H1 (cell line): ENCODE data around the gene CAPN8. TPM values are rescaled to one million over a fixed set of nuclear protein-coding genes. Genes with fewer than 3 reads are reported as not detected.

Experiments used
- CTCF ChIA-PET: fragments of 300-600 bp; sonication (Branson Sonifier 250); formaldehyde crosslinking; loops from one replicate; lab custom pipeline; 2021; ENCODE audit not compliant: partially characterized antibody; lab: Charles Lee
- POLR2A ChIA-PET: fragments of 300-600 bp; sonication (Branson Sonifier 250); formaldehyde crosslinking; loops from one replicate; lab custom pipeline; 2021; ENCODE audit warnings: inconsistent platforms; ENCODE audit not compliant: partially characterized antibody; lab: Charles Lee
- DNase-seq, 2 experiments: peaks; one replicate each; pipeline versions ENCODE4 v3.0.0 to v3.0.0-alpha.2; 2010 to 2022; ENCODE audit warnings: low spot score in 2 of 2, low read depth in 1 of 2, mixed read lengths in 1 of 2
- FAIRE-seq: peaks from 2 replicates; lab custom pipeline; 2011; peaks lifted over from hg19 to GRCh38; lab: Jason Lieb, UNC
- H2AFZ ChIP-seq: 2 replicates; pipeline ENCODE4 v1.8.1; 2012; ENCODE audit warnings: low read length, inconsistent platforms
- H2AK5ac ChIP-seq: 2 replicates; pipeline ENCODE4 v1.6.1; 2013; ENCODE audit warnings: low read depth, low read length
- H2BK120ac ChIP-seq: replicated peaks from 2 replicates; pipeline ENCODE3; 2013; ENCODE audit warnings: low read depth, low read length, inconsistent platforms
- H2BK12ac ChIP-seq: 2 replicates; pipeline ENCODE4 v1.6.1; 2013; ENCODE audit warnings: low read depth, low read length
- H2BK15ac ChIP-seq: 2 replicates; pipeline ENCODE4 v1.6.1; 2013; ENCODE audit warnings: low read length
- H2BK20ac ChIP-seq: 2 replicates; pipeline ENCODE4 v1.6.1; 2013; ENCODE audit warnings: low read length
- H2BK5ac ChIP-seq: 2 replicates; pipeline ENCODE4 v1.6.1; 2013; ENCODE audit warnings: low read depth, low read length
- H3K14ac ChIP-seq: 2 replicates; pipeline ENCODE4 v1.6.1; 2013; ENCODE audit warnings: inconsistent platforms; ENCODE audit not compliant: insufficient read length
- H3K18ac ChIP-seq: 2 replicates; pipeline ENCODE4 v1.6.1; 2013; ENCODE audit warnings: low read length; ENCODE audit errors: extremely low read depth
- H3K23ac ChIP-seq: 2 replicates; pipeline ENCODE4 v1.6.1; 2013; ENCODE audit warnings: inconsistent platforms; ENCODE audit not compliant: insufficient read length
- H3K23me2 ChIP-seq: 2 replicates; pipeline ENCODE4 v1.6.1; 2013; ENCODE audit warnings: low read depth, low read length
- H3K27ac ChIP-seq: 2 replicates; pipeline ENCODE4 v1.6.1; 2011; ENCODE audit warnings: low read depth, low read length, inconsistent platforms
- H3K27me3 ChIP-seq, 4 experiments: replicated peaks in 1 of 4; 1 replicate in 1 of 4; 2 replicates in 3 of 4; pipeline versions ENCODE4 v1.6.1 to v1.8.1; 2011 to 2013; ENCODE audit warnings: low read length in 3 of 4, mild to moderate bottlenecking in 3 of 4, inconsistent platforms in 2 of 4, mixed read lengths in 2 of 4, moderate library complexity in 1 of 4; ENCODE audit not compliant: control insufficient read depth in 3 of 4, insufficient read depth in 3 of 4; ENCODE audit errors: extremely low read depth in 1 of 4
- H3K36me3 ChIP-seq, 4 experiments: 2 replicates each; pipeline versions ENCODE4 v1.6.1 to v1.8.1; 2011 to 2013; ENCODE audit warnings: mild to moderate bottlenecking in 4 of 4, low read length in 3 of 4, moderate library complexity in 2 of 4, control low read depth in 1 of 4, inconsistent platforms in 1 of 4; ENCODE audit not compliant: insufficient read depth in 4 of 4, control insufficient read depth in 2 of 4
- H3K4ac ChIP-seq: replicated peaks from 2 replicates; pipeline ENCODE3; 2013; ENCODE audit warnings: low read length, low read depth, mixed read lengths, inconsistent platforms; ENCODE audit not compliant: insufficient read length
- H3K4me1 ChIP-seq, 4 experiments: replicated peaks in 1 of 4; 1 replicate in 1 of 4; 2 replicates in 3 of 4; pipeline versions ENCODE4 v1.6.1 to v1.8.1; 2011 to 2013; ENCODE audit warnings: low read length in 3 of 4, inconsistent platforms in 2 of 4, mixed read lengths in 1 of 4; ENCODE audit not compliant: insufficient read depth in 4 of 4, control insufficient read depth in 3 of 4
- H3K4me2 ChIP-seq, 2 experiments: 2 replicates each; pipeline versions ENCODE4 v1.6.1 to v1.8.1; 2011 to 2013; ENCODE audit warnings: low read depth in 2 of 2, low read length in 2 of 2, control low read depth in 1 of 2, inconsistent platforms in 1 of 2, mild to moderate bottlenecking in 1 of 2; ENCODE audit not compliant: insufficient read depth in 1 of 2
- H3K4me3 ChIP-seq, 4 experiments: fragments of 200-600, 300-600 bp in 1 of 4; sonication (generic), shearing (Covaris generic), sonication (Bioruptor Twin) in 1 of 4; 2 replicates each; pipeline versions ENCODE4 v1.5.1 to v1.8.1; 2011 to 2016; ENCODE audit warnings: low read length in 4 of 4, low read depth in 3 of 4, control low read depth in 2 of 4, inconsistent platforms in 2 of 4, mild to moderate bottlenecking in 2 of 4, mixed read lengths in 1 of 4, moderate library complexity in 1 of 4; ENCODE audit not compliant: insufficient read depth in 2 of 4; ENCODE audit errors: extremely low read depth in 1 of 4
- H3K56ac ChIP-seq: replicated peaks from 2 replicates; pipeline ENCODE3; 2013; ENCODE audit warnings: low read depth, mild to moderate bottlenecking, mixed read lengths, low read length, inconsistent platforms; ENCODE audit not compliant: insufficient read length
- H3K79me1 ChIP-seq: 2 replicates; pipeline ENCODE4 v1.6.1; 2013; ENCODE audit warnings: low read depth, low read length, control low read depth
- H3K79me2 ChIP-seq, 2 experiments: 2 replicates each; pipeline versions ENCODE4 v1.6.1 to v1.8.1; 2012 to 2013; ENCODE audit warnings: low read length in 2 of 2, mild to moderate bottlenecking in 2 of 2, inconsistent platforms in 1 of 2; ENCODE audit not compliant: insufficient read depth in 2 of 2, control insufficient read depth in 1 of 2
- H3K9ac ChIP-seq, 4 experiments: replicated peaks in 1 of 4; 1 replicate in 1 of 4; 2 replicates in 3 of 4; pipeline versions ENCODE4 v1.6.1 to v1.8.1; 2011 to 2013; ENCODE audit warnings: low read depth in 3 of 4, low read length in 3 of 4, control low read depth in 2 of 4, mild to moderate bottlenecking in 2 of 4, moderate library complexity in 2 of 4, inconsistent platforms in 1 of 4; ENCODE audit errors: extremely low read depth in 1 of 4
- H3K9me3 ChIP-seq, 2 experiments: 2 replicates each; pipeline versions ENCODE4 v1.6.1 to v1.8.1; 2012 to 2013; ENCODE audit warnings: mild to moderate bottlenecking in 2 of 2, moderate library complexity in 2 of 2, control low read depth in 1 of 2, inconsistent platforms in 1 of 2, low read depth in 1 of 2, low read length in 1 of 2, mixed read lengths in 1 of 2; ENCODE audit not compliant: insufficient read depth in 2 of 2
- H4K20me1 ChIP-seq, 2 experiments: replicated peaks in 1 of 2; 2 replicates each; pipeline versions ENCODE3 to v1.8.1; 2011 to 2013; ENCODE audit warnings: inconsistent platforms in 2 of 2, low read length in 2 of 2, mild to moderate bottlenecking in 1 of 2; ENCODE audit not compliant: insufficient read depth in 2 of 2, control insufficient read depth in 1 of 2
- H4K5ac ChIP-seq: 2 replicates; pipeline ENCODE4 v1.6.1; 2013; ENCODE audit warnings: low read length, low read depth, mixed read lengths, inconsistent platforms; ENCODE audit not compliant: insufficient read length
- H4K8ac ChIP-seq: 2 replicates; pipeline ENCODE4 v1.8.0; 2013; ENCODE audit warnings: mild to moderate bottlenecking, moderate library complexity, low read length, inconsistent platforms; ENCODE audit not compliant: insufficient read depth; ENCODE audit errors: extremely low read depth
- H4K91ac ChIP-seq: replicated peaks from 2 replicates; pipeline ENCODE3; 2013; ENCODE audit warnings: low read length, mixed read lengths, inconsistent platforms; ENCODE audit not compliant: insufficient read length
- CBX8 ChIP-seq: fragments of 300-800, 300-1000 bp; sonication (generic); IDR thresholded peaks from 2 replicates; pipeline ENCODE4 v1.7.1; 2016; ENCODE audit warnings: low read depth, low read length, borderline replicate concordance
- EZH2 ChIP-seq: fragments of 200-600 bp; sonication (generic); IDR thresholded peaks from 2 replicates; pipeline ENCODE4 v1.7.1; 2012; ENCODE audit warnings: low read depth, mild to moderate bottlenecking, moderate library complexity, low read length, inconsistent platforms; ENCODE audit not compliant: severe bottlenecking
- GABPA ChIP-seq: IDR thresholded peaks from 2 replicates; pipeline ENCODE4 v1.6.1; 2011; ENCODE audit warnings: mild to moderate bottlenecking, low read length, moderate library complexity, borderline replicate concordance; ENCODE audit not compliant: insufficient read depth
- KDM4A ChIP-seq: IDR thresholded peaks from one replicate; pipeline ENCODE4 v1.7.1; 2012; ENCODE audit warnings: low read depth, mild to moderate bottlenecking, moderate library complexity, low read length, inconsistent platforms; ENCODE audit not compliant: severe bottlenecking
- KDM5A ChIP-seq: fragments of 200-600 bp; IDR thresholded peaks from 2 replicates; pipeline ENCODE4 v1.7.1; 2012; ENCODE audit warnings: mild to moderate bottlenecking, low read length, inconsistent platforms, mixed read lengths
- POLR2A ChIP-seq, 2 experiments: IDR thresholded peaks; 1 replicate in 1 of 2; 2 replicates in 1 of 2; pipeline ENCODE4 v1.6.1; 2011; ENCODE audit warnings: low read depth in 2 of 2, low read length in 2 of 2, mild to moderate bottlenecking in 2 of 2; ENCODE audit errors: control extremely low read depth in 1 of 2
- RAD21 ChIP-seq, 2 experiments: IDR thresholded peaks in 1 of 2; conservative IDR thresholded peaks in 1 of 2; 2 replicates each; pipeline ENCODE4 v1.6.1; 2011; ENCODE audit warnings: low read depth in 2 of 2, low read length in 2 of 2, improper control_type of control experiment in 1 of 2, inconsistent platforms in 1 of 2, mild to moderate bottlenecking in 1 of 2, moderate library complexity in 1 of 2
- RBBP5 ChIP-seq: IDR thresholded peaks from 2 replicates; pipeline ENCODE4 v1.7.1; 2012; ENCODE audit warnings: low read depth, mild to moderate bottlenecking, inconsistent platforms, low read length, moderate library complexity, borderline replicate concordance
- SIN3A ChIP-seq, 2 experiments: IDR thresholded peaks in 1 of 2; conservative IDR thresholded peaks in 1 of 2; 2 replicates each; pipeline ENCODE4 v1.6.1; 2011 to 2012; ENCODE audit warnings: low read length in 2 of 2, improper control_type of control experiment in 1 of 2, low read depth in 1 of 2, mild to moderate bottlenecking in 1 of 2
- SP2 ChIP-seq: IDR thresholded peaks from 2 replicates; pipeline ENCODE4 v1.6.1; 2012; ENCODE audit warnings: mild to moderate bottlenecking, low read length, inconsistent platforms
- SUZ12 ChIP-seq: fragments of 200-600 bp; sonication (generic); IDR thresholded peaks from 2 replicates; pipeline ENCODE4 v1.6.1; 2012; ENCODE audit warnings: mild to moderate bottlenecking, inconsistent platforms, low read length, moderate library complexity, mixed read lengths
- TCF12 ChIP-seq: IDR thresholded peaks from 2 replicates; pipeline ENCODE4 v1.6.1; 2011; ENCODE audit warnings: low read depth, mild to moderate bottlenecking, low read length
- WGBS, 2 experiments: shearing (Covaris generic) in 1 of 2; methylation state at CpG; one replicate each; pipeline versions ENCODE4 v1.1.6 to v1.1.7; 2013 to 2015; ENCODE audit warnings: low lambda C conversion rate in 2 of 2, mixed read lengths in 2 of 2, inconsistent platforms in 1 of 2, low coverage in 1 of 2, missing lambda C conversion rate in 1 of 2; ENCODE audit not compliant: insufficient replicate concordance in 2 of 2, insufficient coverage in 1 of 2, insufficient read length in 1 of 2; ENCODE audit errors: extremely low coverage in 1 of 2, missing lambda C conversion rate in 1 of 2; 5-methylcytosine and 5-hydroxymethylcytosine counted together
- polyA plus RNA-seq, 7 experiments: library from polyadenylated mRNA; depleted of rRNA in 3 of 7; stranded (reverse) in 5 of 7; unstranded in 2 of 7; fragments of >200 nt in 5 of 7; fragments of 200-250 nt in 2 of 7; gene quantifications; 1 replicate in 5 of 7; 2 replicates in 1 of 7; 4 replicates in 1 of 7; pipeline versions ENCODE4 v1.2.1 to v1.2.3, GENCODE V29; 2011 to 2013; ENCODE audit warnings: missing spikeins in 2 of 7, mixed read lengths in 2 of 7
- total RNA-seq: library from RNA; stranded (reverse); fragmentation: NEBNext Ultra II Directional; extraction: Animal tissue kit (Norgen Biotek cat#: 25700); gene quantifications from 2 replicates; pipeline ENCODE4 v1.2.1, GENCODE V29; 2021
- TF ChIP-seq, protein P1 (sequence below): IDR thresholded peaks from 2 replicates; pipeline ENCODE4 v1.6.1; 2011; ENCODE audit warnings: low read depth, mild to moderate bottlenecking, low read length; ENCODE audit not compliant: insufficient read depth

The CAPN8 gene
- total and polyA plus RNA-seq, 2 of the 8 experiments (the other 6 are each of a cell fraction or from before 2014, with no cell fraction given): 0.20 to 0.26 TPM

GRCh38 chr1:223542831-223543230 is 122.7 kb downstream of the CAPN8 start:
- Histone ChIP-seq H3K4me2 (no peak overlapping the region), H4K8ac (no peak overlapping the region), H3K27ac (no peak overlapping the region), H3K36me3 (no peaks in the 10 kb centered on the region), H2AK5ac (no peak overlapping the region), H3K4me1 (peaks cover 0 to 3% (median 0%) of the 10 kb centered on the region in 4 experiments; a peak in 1 of 7 replicates), H2AFZ (no peak overlapping the region), H3K18ac (no peak overlapping the region), H3K23ac (no peak overlapping the region), H3K14ac (no peak overlapping the region), H3K4ac (no peak overlapping the region), H3K23me2 (no peaks in the 10 kb centered on the region), H3K4me3 (no peak overlapping the region), H3K27me3 (no peaks in the 10 kb centered on the region), H3K56ac (no peak overlapping the region), H3K9ac (no peak overlapping the region), H2BK20ac (no peak overlapping the region), H4K5ac (no peak overlapping the region), H2BK120ac (no peak overlapping the region), H3K79me1 (no peaks in the 10 kb centered on the region), H2BK5ac (no peak overlapping the region), H2BK15ac (no peak overlapping the region), H4K91ac (no peak overlapping the region), H3K9me3 (no peaks in the 10 kb centered on the region), H2BK12ac (no peak overlapping the region), H3K79me2 (no peaks in the 10 kb centered on the region), H4K20me1 (no peaks in the 10 kb centered on the region)
- FAIRE-seq: no peak
- no peak for DNase-seq
- 87% methylated on average over 4 of the region's 4 CpGs; no CpG with 5 or more reads in 1 of the 2 experiments for WGBS, 2 experiments
- ChIA-PET POLR2A (no interaction called here), CTCF (interaction anchor here (0.8 to 6.4 kb wide), 9 partner anchors 11 to 407 kb away, joined by 3 to 33 read pairs (median 5); no protein-coding TSS in a partner anchor)
- TF ChIP-seq RAD21 (IDR thresholded peaks at IDR 0.05 in 1 of 2, conservative IDR thresholded peaks at IDR 0.05 in 1 of 2; ENCODE audit: low read depth in 2 of 2, low read length in 2 of 2): no peak
- no peak for TF ChIP-seq SIN3A (conservative IDR thresholded peaks at IDR 0.05 in 1 of 2, IDR thresholded peaks at IDR 0.05 in 1 of 2; ENCODE audit: low read depth in 1 of 2, low read length in 2 of 2)
- no peak for TF ChIP-seq EZH2
- TF ChIP-seq RBBP5: no peak
- TF ChIP-seq, protein P1, sequence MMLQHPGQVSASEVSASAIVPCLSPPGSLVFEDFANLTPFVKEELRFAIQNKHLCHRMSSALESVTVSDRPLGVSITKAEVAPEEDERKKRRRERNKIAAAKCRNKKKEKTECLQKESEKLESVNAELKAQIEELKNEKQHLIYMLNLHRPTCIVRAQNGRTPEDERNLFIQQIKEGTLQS: no peak
- TF ChIP-seq SP2: no peak
- TF ChIP-seq SUZ12: no peak
- TF ChIP-seq POLR2A (IDR thresholded peaks at IDR 0.05; ENCODE audit: control extremely low read depth in 1 of 2, low read depth in 2 of 2, low read length in 2 of 2): no peak
- no peak for TF ChIP-seq KDM5A
- no peak for TF ChIP-seq KDM4A
- no peak for TF ChIP-seq TCF12
- TF ChIP-seq GABPA: no peak
- no peak for TF ChIP-seq CBX8
